IMR-90 (cell line): ENCODE results near the gene PARD3. TPM values are rescaled to one million over a fixed set of nuclear protein-coding genes. Genes with fewer than 3 reads are reported as not detected.

ENCODE experiments used
- ATAC-seq: fragments of 200-7000 bp; cut with Tn5 transposase; 2 replicates; pipeline ENCODE4 v1.9.1; 2020; ENCODE audit warnings: low read depth, mild to moderate bottlenecking, moderate library complexity
- BruUV-seq: library from RNA; stranded (reverse); fragments of 400-500 nt; replicated peaks from 2 replicates; lab custom pipeline; 2021; lab: Mats Ljungman, UMichigan
- CTCF ChIA-PET: fragments of 300-600 bp; formaldehyde crosslinking; extraction: SDS; loops from one replicate; lab custom pipeline; 2021; ENCODE audit warnings: antibody characterized with exemption; lab: Yijun Ruan, JAX
- POLR2A ChIA-PET: fragments of 300-600 bp; sonication (Branson Sonifier 250); formaldehyde crosslinking; loops from one replicate; lab custom pipeline; 2022; ENCODE audit warnings: antibody characterized with exemption; ENCODE audit not compliant: unreplicated experiment; lab: Charles Lee
- DNase-seq: peaks from one replicate; pipeline ENCODE4 v3.0.0; 2013
- H2AFZ ChIP-seq: replicated peaks from 2 replicates; pipeline ENCODE3; 2013; ENCODE audit warnings: low read length, mild to moderate bottlenecking; ENCODE audit not compliant: poor library complexity
- H2AK5ac ChIP-seq: 2 replicates; pipeline ENCODE4 v1.6.1; 2013; ENCODE audit warnings: low read depth, low read length, inconsistent platforms
- H2AK9ac ChIP-seq: replicated peaks from 2 replicates; pipeline ENCODE3; 2013; ENCODE audit warnings: mild to moderate bottlenecking, low read depth, low read length, moderate library complexity; ENCODE audit not compliant: poor library complexity
- H2BK120ac ChIP-seq: 2 replicates; pipeline ENCODE4 v1.6.1; 2013; ENCODE audit warnings: low read depth, low read length, inconsistent platforms
- H2BK15ac ChIP-seq: 3 replicates; pipeline ENCODE4 v1.6.1; 2013; ENCODE audit warnings: low read depth, low read length, inconsistent platforms
- H2BK20ac ChIP-seq: 2 replicates; pipeline ENCODE4 v1.6.1; 2013; ENCODE audit warnings: low read depth, mild to moderate bottlenecking, inconsistent platforms, low read length, moderate library complexity
- H2BK5ac ChIP-seq: 2 replicates; pipeline ENCODE4 v1.6.1; 2013; ENCODE audit warnings: mild to moderate bottlenecking, low read depth, low read length, inconsistent platforms; ENCODE audit not compliant: poor library complexity, severe bottlenecking
- H3K14ac ChIP-seq: replicated peaks from 2 replicates; pipeline ENCODE4 v1.6.1; 2013; ENCODE audit warnings: low read depth, low read length, inconsistent platforms
- H3K18ac ChIP-seq: 2 replicates; pipeline ENCODE4 v1.6.1; 2013; ENCODE audit warnings: low read depth, low read length, control low read depth
- H3K23ac ChIP-seq: 2 replicates; pipeline ENCODE4 v1.6.1; 2013; ENCODE audit warnings: low read depth, low read length, inconsistent platforms
- H3K27ac ChIP-seq: 2 replicates; pipeline ENCODE4 v1.5.1; 2013; ENCODE audit warnings: mild to moderate bottlenecking, control low read depth, low read length; ENCODE audit not compliant: insufficient read depth
- H3K27me3 ChIP-seq: 2 replicates; pipeline ENCODE4 v1.6.1; 2013; ENCODE audit warnings: low read length; ENCODE audit not compliant: control insufficient read depth, insufficient read depth
- H3K36me3 ChIP-seq: 2 replicates; pipeline ENCODE4 v1.6.1; 2013; ENCODE audit warnings: low read length, mixed read lengths; ENCODE audit not compliant: control insufficient read depth, insufficient read depth
- H3K4ac ChIP-seq: 2 replicates; pipeline ENCODE4 v1.6.1; 2013; ENCODE audit warnings: low read depth, low read length, inconsistent platforms
- H3K4me1 ChIP-seq: 2 replicates; pipeline ENCODE4 v1.6.1; 2013; ENCODE audit warnings: low read length, mixed read lengths; ENCODE audit not compliant: control insufficient read depth, insufficient read depth
- H3K4me2 ChIP-seq: 2 replicates; pipeline ENCODE4 v1.6.1; 2013; ENCODE audit warnings: low read depth, mild to moderate bottlenecking, control low read depth, low read length, moderate library complexity
- H3K4me3 ChIP-seq: 2 replicates; pipeline ENCODE4 v1.5.1; 2013; ENCODE audit warnings: low read depth, mild to moderate bottlenecking, control low read depth, low read length, moderate library complexity; ENCODE audit not compliant: insufficient read depth
- H3K56ac ChIP-seq: 2 replicates; pipeline ENCODE4 v1.6.1; 2013; ENCODE audit warnings: low read length, inconsistent platforms; ENCODE audit not compliant: insufficient read depth; ENCODE audit errors: extremely low read depth
- H3K79me1 ChIP-seq, 2 experiments: 2 replicates each; pipeline ENCODE4 v1.6.1; 2013; ENCODE audit warnings: low read length in 2 of 2, inconsistent platforms in 1 of 2, low read depth in 1 of 2
- H3K9ac ChIP-seq: 2 replicates; pipeline ENCODE4 v1.6.1; 2013; ENCODE audit warnings: low read depth, low read length, control low read depth
- H3K9me1 ChIP-seq: 2 replicates; pipeline ENCODE4 v1.6.1; 2013; ENCODE audit warnings: low read length, inconsistent platforms; ENCODE audit not compliant: insufficient read depth
- H3K9me3 ChIP-seq: 2 replicates; pipeline ENCODE4 v1.6.1; 2013; ENCODE audit warnings: low read length; ENCODE audit not compliant: control insufficient read depth, insufficient read depth
- H4K20me1 ChIP-seq: 2 replicates; pipeline ENCODE4 v1.6.1; 2013; ENCODE audit warnings: low read length, inconsistent platforms; ENCODE audit not compliant: insufficient read depth
- H4K5ac ChIP-seq: 2 replicates; pipeline ENCODE4 v1.6.1; 2013; ENCODE audit warnings: mild to moderate bottlenecking, low read depth, low read length, control low read depth
- H4K8ac ChIP-seq, 2 experiments: 2 replicates each; pipeline ENCODE4 v1.6.1; 2013; ENCODE audit warnings: low read depth in 2 of 2, low read length in 2 of 2, control low read depth in 1 of 2, inconsistent platforms in 1 of 2
- H4K91ac ChIP-seq: 2 replicates; pipeline ENCODE4 v1.6.1; 2013; ENCODE audit warnings: low read depth, low read length, inconsistent platforms; ENCODE audit not compliant: insufficient read depth
- BHLHE40 ChIP-seq: fragments of 150-350 bp; IDR thresholded peaks from 2 replicates; pipeline ENCODE4 v1.6.1; 2016; ENCODE audit warnings: mild to moderate bottlenecking, low read depth, low read length
- CEBPB ChIP-seq: IDR thresholded peaks from 2 replicates; pipeline ENCODE4 v1.6.1; 2012; ENCODE audit warnings: low read depth, low read length, improper control_type of control experiment
- CHD1 ChIP-seq: IDR thresholded peaks from 2 replicates; pipeline ENCODE4 v1.6.1; 2012; ENCODE audit warnings: low read depth, low read length, improper control_type of control experiment
- FOS ChIP-seq: fragments of 150-350 bp; IDR thresholded peaks from 2 replicates; pipeline ENCODE4 v1.6.1; 2016; ENCODE audit warnings: low read depth, low read length
- MAFK ChIP-seq: IDR thresholded peaks from 2 replicates; pipeline ENCODE4 v1.6.1; 2012; ENCODE audit warnings: low read depth, low read length, improper control_type of control experiment
- MAZ ChIP-seq: IDR thresholded peaks from 2 replicates; pipeline ENCODE4 v1.6.1; 2012; ENCODE audit warnings: low read depth, mild to moderate bottlenecking, low read length, improper control_type of control experiment, moderate library complexity, borderline replicate concordance
- MXI1 ChIP-seq: IDR thresholded peaks from 2 replicates; pipeline ENCODE4 v1.6.1; 2012; ENCODE audit warnings: low read depth, mild to moderate bottlenecking, low read length, moderate library complexity, borderline replicate concordance
- NFE2L2 ChIP-seq: fragments of 150-350 bp; IDR thresholded peaks from 2 replicates; pipeline ENCODE4 v1.6.1; 2016; ENCODE audit warnings: low read depth, mild to moderate bottlenecking, low read length
- POLR2A ChIP-seq: IDR thresholded peaks from 2 replicates; pipeline ENCODE4 v1.6.1; 2012; ENCODE audit warnings: mild to moderate bottlenecking, low read depth, low read length
- RAD21 ChIP-seq: IDR thresholded peaks from 2 replicates; pipeline ENCODE4 v1.6.1; 2012; ENCODE audit warnings: low read length, improper control_type of control experiment
- RCOR1 ChIP-seq: IDR thresholded peaks from 2 replicates; pipeline ENCODE4 v1.6.1; 2012; ENCODE audit warnings: mild to moderate bottlenecking, low read length, improper control_type of control experiment; ENCODE audit not compliant: insufficient replicate concordance
- RFX5 ChIP-seq: IDR thresholded peaks from 2 replicates; pipeline ENCODE4 v1.8.0; 2012; ENCODE audit warnings: low read depth, mild to moderate bottlenecking, low read length, moderate library complexity
- SMC3 ChIP-seq: fragments of 150-350 bp; IDR thresholded peaks from 2 replicates; pipeline ENCODE4 v1.6.1; 2016; ENCODE audit warnings: low read depth, mild to moderate bottlenecking, antibody characterized with exemption, low read length, moderate library complexity
- WGBS, 2 experiments: methylation state at CpG; one replicate each; pipeline versions ENCODE4 v1.1.5 to v1.1.7; 2013; ENCODE audit warnings: missing lambda C conversion rate in 2 of 2; ENCODE audit not compliant: insufficient read length in 1 of 2; ENCODE audit errors: extremely low coverage in 2 of 2; 5-methylcytosine and 5-hydroxymethylcytosine counted together
- dilution Hi-C: fragments of 300-500 bp; cut with HindIII; formaldehyde crosslinking; loops from one replicate; pipeline ENCODE4 v1.14.3; 2018; ENCODE audit warnings: low sequenced_read_pairs; ENCODE audit not compliant: unreplicated experiment
- in situ Hi-C: fragments of 300-500 bp; cut with MboI; formaldehyde crosslinking; loops from 3 replicates; pipeline ENCODE4 v1.14.3; 2019; ENCODE audit warnings: low sequenced_read_pairs, inconsistent platforms, mixed read lengths
- intact Hi-C: fragments of 100-400 bp; cut with micrococcal nuclease; formaldehyde crosslinking; loops from 2 replicates; pipeline ENCODE4 v1.10.0; 2022
- polyA plus RNA-seq, 3 experiments: library from polyadenylated mRNA; depleted of rRNA; stranded (reverse); fragments of >200 nt; gene quantifications; 2 replicates each; pipeline ENCODE4 v1.2.3, GENCODE V29; 2012; ENCODE audit warnings: low replicate concordance in 1 of 3
- total RNA-seq: library from RNA; depleted of rRNA; stranded (reverse); fragments of >200 nt; gene quantifications from 2 replicates; pipeline ENCODE4 v1.2.3, GENCODE V29; 2012
- TF ChIP-seq, protein P1 (sequence below): conservative IDR thresholded peaks from 2 replicates; pipeline ENCODE4 v1.5.1; 2012; ENCODE audit warnings: mild to moderate bottlenecking, low read depth, low read length, improper control_type of control experiment
- TF ChIP-seq, protein P2 (sequence below): fragments of 150-350 bp; IDR thresholded peaks from 2 replicates; pipeline ENCODE4 v1.6.1; 2016; ENCODE audit warnings: low read depth, mild to moderate bottlenecking, low read length, moderate library complexity, borderline replicate concordance
- TF ChIP-seq, protein P3 (sequence below): fragments of 150-350 bp; IDR thresholded peaks from 2 replicates; pipeline ENCODE4 v1.6.1; 2017; ENCODE audit warnings: mild to moderate bottlenecking, antibody characterized with exemption, low read length, low read depth

Gene PARD3
- total and polyA plus RNA-seq, 2 of the 4 experiments (the other 2 are of a cell fraction): 14.6 to 37.5 TPM

DNA sequence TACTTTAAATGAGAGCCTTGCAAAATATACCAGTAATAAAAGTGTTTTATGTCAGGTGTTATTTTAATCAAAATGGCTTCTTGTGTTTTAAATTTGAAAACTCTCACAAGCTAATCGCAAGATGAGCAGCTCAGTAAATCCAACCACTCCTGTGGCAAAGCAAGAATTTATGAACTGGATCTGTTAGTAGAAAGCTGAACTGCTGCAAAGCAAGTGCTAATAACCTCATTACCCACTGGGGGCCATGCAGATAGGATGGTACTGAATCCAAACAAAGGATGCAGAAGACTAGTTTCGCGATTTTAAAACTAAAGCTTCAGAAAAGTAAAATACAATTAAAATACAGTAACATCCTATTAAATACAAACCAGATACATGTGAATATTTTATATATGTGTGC, 468.0 kb downstream of the PARD3 start:
- Histone ChIP-seq H2BK15ac (no peak overlapping the region), H2BK20ac (no peak overlapping the region), H3K36me3 (0 out of 2 replicates have a peak, but pooled peaks cover 2% of the 10 kb centered on the region), H3K9ac (no peak overlapping the region), H3K18ac (no peak overlapping the region), H3K4ac (no peak overlapping the region), H3K9me1 (no peaks in the 10 kb centered on the region), H4K20me1 (no peaks in the 10 kb centered on the region), H3K14ac (no peak overlapping the region), H2AK9ac (no peak overlapping the region), H3K4me2 (no peak overlapping the region), H4K8ac (no peak overlapping the region), H2BK120ac (no peak overlapping the region), H4K5ac (no peak overlapping the region), H3K9me3 (no peaks in the 10 kb centered on the region), H3K27ac (no peak overlapping the region), H3K4me1 (peaks cover 4% of the 10 kb centered on the region), H2AFZ (no peak overlapping the region), H3K23ac (no peak overlapping the region), H4K91ac (no peak overlapping the region), H3K79me1 (no peaks in the 10 kb centered on the region), H3K56ac (no peak overlapping the region), H2BK5ac (no peak overlapping the region), H3K27me3 (no peaks in the 10 kb centered on the region), H3K4me3 (no peak overlapping the region), H2AK5ac (no peak overlapping the region)
- BruUV-seq: no TSS peak
- POLR2A ChIA-PET: no interaction called here
- dilution Hi-C loops: no loop called here
- ATAC-seq: no peak
- in situ Hi-C loops: no loop called here
- no peak for TF ChIP-seq CHD1
- no peak for TF ChIP-seq BHLHE40
- no peak for TF ChIP-seq CEBPB
- TF ChIP-seq RCOR1: no peak
- TF ChIP-seq NFE2L2: no peak
- no peak for TF ChIP-seq RFX5
- TF ChIP-seq FOS: no peak
- TF ChIP-seq RAD21: no peak
- TF ChIP-seq, protein P1, sequence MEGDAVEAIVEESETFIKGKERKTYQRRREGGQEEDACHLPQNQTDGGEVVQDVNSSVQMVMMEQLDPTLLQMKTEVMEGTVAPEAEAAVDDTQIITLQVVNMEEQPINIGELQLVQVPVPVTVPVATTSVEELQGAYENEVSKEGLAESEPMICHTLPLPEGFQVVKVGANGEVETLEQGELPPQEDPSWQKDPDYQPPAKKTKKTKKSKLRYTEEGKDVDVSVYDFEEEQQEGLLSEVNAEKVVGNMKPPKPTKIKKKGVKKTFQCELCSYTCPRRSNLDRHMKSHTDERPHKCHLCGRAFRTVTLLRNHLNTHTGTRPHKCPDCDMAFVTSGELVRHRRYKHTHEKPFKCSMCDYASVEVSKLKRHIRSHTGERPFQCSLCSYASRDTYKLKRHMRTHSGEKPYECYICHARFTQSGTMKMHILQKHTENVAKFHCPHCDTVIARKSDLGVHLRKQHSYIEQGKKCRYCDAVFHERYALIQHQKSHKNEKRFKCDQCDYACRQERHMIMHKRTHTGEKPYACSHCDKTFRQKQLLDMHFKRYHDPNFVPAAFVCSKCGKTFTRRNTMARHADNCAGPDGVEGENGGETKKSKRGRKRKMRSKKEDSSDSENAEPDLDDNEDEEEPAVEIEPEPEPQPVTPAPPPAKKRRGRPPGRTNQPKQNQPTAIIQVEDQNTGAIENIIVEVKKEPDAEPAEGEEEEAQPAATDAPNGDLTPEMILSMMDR: no peak
- no peak for TF ChIP-seq MAZ
- no peak for TF ChIP-seq SMC3
- TF ChIP-seq, protein P2, sequence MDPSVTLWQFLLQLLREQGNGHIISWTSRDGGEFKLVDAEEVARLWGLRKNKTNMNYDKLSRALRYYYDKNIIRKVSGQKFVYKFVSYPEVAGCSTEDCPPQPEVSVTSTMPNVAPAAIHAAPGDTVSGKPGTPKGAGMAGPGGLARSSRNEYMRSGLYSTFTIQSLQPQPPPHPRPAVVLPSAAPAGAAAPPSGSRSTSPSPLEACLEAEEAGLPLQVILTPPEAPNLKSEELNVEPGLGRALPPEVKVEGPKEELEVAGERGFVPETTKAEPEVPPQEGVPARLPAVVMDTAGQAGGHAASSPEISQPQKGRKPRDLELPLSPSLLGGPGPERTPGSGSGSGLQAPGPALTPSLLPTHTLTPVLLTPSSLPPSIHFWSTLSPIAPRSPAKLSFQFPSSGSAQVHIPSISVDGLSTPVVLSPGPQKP: no peak
- no peak for TF ChIP-seq MXI1
- no peak for TF ChIP-seq MAFK
- TF ChIP-seq POLR2A: no peak
- TF ChIP-seq, protein P3, sequence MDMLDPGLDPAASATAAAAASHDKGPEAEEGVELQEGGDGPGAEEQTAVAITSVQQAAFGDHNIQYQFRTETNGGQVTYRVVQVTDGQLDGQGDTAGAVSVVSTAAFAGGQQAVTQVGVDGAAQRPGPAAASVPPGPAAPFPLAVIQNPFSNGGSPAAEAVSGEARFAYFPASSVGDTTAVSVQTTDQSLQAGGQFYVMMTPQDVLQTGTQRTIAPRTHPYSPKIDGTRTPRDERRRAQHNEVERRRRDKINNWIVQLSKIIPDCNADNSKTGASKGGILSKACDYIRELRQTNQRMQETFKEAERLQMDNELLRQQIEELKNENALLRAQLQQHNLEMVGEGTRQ: no peak
- DNase-seq: no peak
- intact Hi-C loops: no loop called here
- CTCF ChIA-PET: no interaction called here
- WGBS, 2 experiments: no CpG with 5 or more reads among the region's 3 CpGs
